Vagina (tissue), 2 donors: ENCODE results near the gene ASB8.

Source experiments
- CTCF ChIP-seq, 3 experiments: fragments of 450-650 bp in 2 of 3; fragments of 200-600 bp in 1 of 3; sonication (generic) in 1 of 3; IDR thresholded peaks; one replicate each; pipeline ENCODE4 v1.5.1; 2017 to 2019; ENCODE audit warnings: antibody characterized with exemption in 3 of 3, mild to moderate bottlenecking in 2 of 3, moderate library complexity in 2 of 3
- POLR2AphosphoS5 ChIP-seq, 2 donors: sonication (generic); formaldehyde crosslinking; IDR thresholded peaks; one replicate each; pipeline ENCODE4 v1.9.0; 2017; ENCODE audit warnings: antibody characterized with exemption in 2 of 2, mild to moderate bottlenecking in 2 of 2, low read depth in 1 of 2; ENCODE audit not compliant: insufficient read depth in 1 of 2

GRCh38 chr12:48175613-48176416, 18.5 kb upstream of the ASB8 start:
- TF ChIP-seq CTCF (IDR thresholded peaks at IDR 0.05) (no peak), POLR2AphosphoS5 (IDR thresholded peaks at IDR 0.05; ENCODE audit: insufficient read depth in 1 of 2, low read depth in 1 of 2) (no peak)
